SK-N-SH (cell line): Measurements from ENCODE around the gene IRAK4. TPM values are rescaled to one million over a fixed set of nuclear protein-coding genes. Genes with fewer than 3 reads are reported as not detected.

ENCODE experiments used
- CTCF ChIA-PET: fragments of 300-600, 350-600 bp; formaldehyde crosslinking; extraction: SDS; loops from one replicate; lab custom pipeline; 2021; lab: Yijun Ruan, JAX
- POLR2A ChIA-PET: fragments of 350-600 bp; sonication (Branson Sonifier 250); formaldehyde crosslinking; extraction: SDS; loops from one replicate; lab custom pipeline; 2020; ENCODE audit warnings: antibody characterized with exemption, inconsistent platforms; lab: Yijun Ruan, JAX
- DNase-seq: peaks from one replicate; pipeline ENCODE4 v3.0.0; 2012
- H2AFZ ChIP-seq: fragments of 200-600 bp; sonication (generic); 2 replicates; pipeline ENCODE4 v1.8.1; 2016; ENCODE audit warnings: antibody characterized with exemption, mild to moderate bottlenecking, low read depth
- H3F3A ChIP-seq: fragments of 200-600 bp; sonication (generic); replicated peaks from 2 replicates; pipeline ENCODE3; 2016; ENCODE audit warnings: antibody characterized with exemption, mild to moderate bottlenecking; ENCODE audit not compliant: insufficient read depth
- H3K27ac ChIP-seq, 2 experiments: fragments of 200-500 bp in 1 of 2; fragments of 200-600 bp in 1 of 2; sonication (Bioruptor generic) in 1 of 2; sonication (generic), shearing (Covaris generic) in 1 of 2; 2 replicates each; pipeline versions ENCODE4 v1.5.1 to v1.6.1; 2014 to 2016; ENCODE audit warnings: low read depth in 2 of 2, inconsistent platforms in 1 of 2, low read length in 1 of 2, mild to moderate bottlenecking in 1 of 2, mixed read lengths in 1 of 2
- H3K27me3 ChIP-seq: fragments of 200-600 bp; sonication (generic), shearing (Covaris generic); 2 replicates; pipeline ENCODE4 v1.6.1; 2016; ENCODE audit warnings: mixed run types; ENCODE audit not compliant: insufficient read depth
- H3K36me3 ChIP-seq, 2 experiments: fragments of 200-500 bp in 1 of 2; fragments of 200-600 bp in 1 of 2; sonication (Bioruptor generic) in 1 of 2; sonication (generic) in 1 of 2; replicated peaks in 1 of 2; 2 replicates each; pipeline versions ENCODE3 to v1.5.1; 2014 to 2016; ENCODE audit warnings: low read length in 1 of 2, mild to moderate bottlenecking in 1 of 2; ENCODE audit not compliant: insufficient read depth in 2 of 2, control insufficient read depth in 1 of 2
- H3K4me1 ChIP-seq, 2 experiments: fragments of 200-500 bp in 1 of 2; fragments of 200-600 bp in 1 of 2; sonication (Bioruptor generic) in 1 of 2; sonication (generic), shearing (Covaris generic) in 1 of 2; 2 replicates each; pipeline versions ENCODE4 v1.5.1 to v1.6.1; 2014 to 2016; ENCODE audit warnings: low read depth in 1 of 2, low read length in 1 of 2, mixed run types in 1 of 2; ENCODE audit not compliant: insufficient read depth in 2 of 2, control insufficient read depth in 1 of 2
- H3K4me2 ChIP-seq: fragments of 200-600 bp; sonication (generic), shearing (Covaris generic); 2 replicates; pipeline ENCODE4 v1.6.1; 2017; ENCODE audit warnings: mixed run types
- H3K4me3 ChIP-seq, 2 experiments: fragments of 200-500 bp in 1 of 2; fragments of 200-600 bp in 1 of 2; sonication (Bioruptor generic) in 1 of 2; sonication (generic), shearing (Covaris generic) in 1 of 2; 2 replicates each; pipeline versions ENCODE4 v1.5.1 to v1.8.1; 2014 to 2016; ENCODE audit warnings: low read depth in 2 of 2, inconsistent platforms in 1 of 2, low read length in 1 of 2, mild to moderate bottlenecking in 1 of 2, mixed read lengths in 1 of 2, moderate library complexity in 1 of 2
- H3K79me2 ChIP-seq: fragments of 200-600 bp; sonication (generic); 2 replicates; pipeline ENCODE4 v1.8.1; 2017; ENCODE audit warnings: mild to moderate bottlenecking; ENCODE audit not compliant: insufficient read depth
- H3K9ac ChIP-seq: fragments of 200-600 bp; sonication (generic); 2 replicates; pipeline ENCODE4 v1.6.1; 2017; ENCODE audit warnings: mixed run types
- H3K9me2 ChIP-seq: fragments of 200-600 bp; sonication (generic); 2 replicates; pipeline ENCODE4 v1.6.1; 2017; ENCODE audit warnings: mixed run types
- H3K9me3 ChIP-seq: fragments of 200-600 bp; sonication (generic); 2 replicates; pipeline ENCODE4 v1.6.1; 2017; ENCODE audit warnings: mixed run types, mild to moderate bottlenecking, moderate library complexity
- H4K20me1 ChIP-seq: fragments of 200-600 bp; sonication (generic); 2 replicates; pipeline ENCODE4 v1.6.1; 2017; ENCODE audit warnings: mild to moderate bottlenecking, mixed run types; ENCODE audit not compliant: insufficient read depth
- CTCF ChIP-seq: fragments of 200-600 bp; sonication (generic); IDR thresholded peaks from 2 replicates; pipeline ENCODE4 v1.6.1; 2017; ENCODE audit warnings: antibody characterized with exemption, mild to moderate bottlenecking, moderate library complexity
- EZH2phosphoT487 ChIP-seq: fragments of 200-600 bp; sonication (generic); IDR thresholded peaks from 2 replicates; pipeline ENCODE4 v1.6.1; 2017; ENCODE audit warnings: low read depth, mixed run types, mild to moderate bottlenecking, antibody characterized with exemption, moderate library complexity, borderline replicate concordance
- GABPA ChIP-seq: IDR thresholded peaks from 2 replicates; pipeline ENCODE4 v1.4.0; 2012; ENCODE audit warnings: low read depth, mild to moderate bottlenecking
- IRF3 ChIP-seq: fragments of 150-350 bp; IDR thresholded peaks from 2 replicates; pipeline ENCODE4 v1.6.1; 2016; ENCODE audit warnings: mild to moderate bottlenecking, low read depth, low read length
- MEF2A ChIP-seq: IDR thresholded peaks from 2 replicates; pipeline ENCODE4 v1.4.0; 2012; ENCODE audit warnings: low read depth, borderline replicate concordance
- NRF1 ChIP-seq: IDR thresholded peaks from 2 replicates; pipeline ENCODE4 v1.6.1; 2012; ENCODE audit warnings: low read depth, mild to moderate bottlenecking, low read length
- RCOR1 ChIP-seq: fragments of 150-350 bp; IDR thresholded peaks from 2 replicates; pipeline ENCODE4 v1.6.1; 2017; ENCODE audit warnings: antibody characterized with exemption, low read length
- REST ChIP-seq: IDR thresholded peaks from 2 replicates; pipeline ENCODE4 v1.6.1; 2012; ENCODE audit warnings: mild to moderate bottlenecking, low read depth, low read length, moderate library complexity
- SIN3A ChIP-seq: IDR thresholded peaks from 2 replicates; pipeline ENCODE4 v1.6.1; 2012; ENCODE audit warnings: low read depth, mild to moderate bottlenecking, low read length, moderate library complexity, borderline replicate concordance
- SMC3 ChIP-seq: IDR thresholded peaks from 2 replicates; pipeline ENCODE4 v1.6.1; 2012; ENCODE audit warnings: low read depth, low read length, improper control_type of control experiment
- TAF1 ChIP-seq: IDR thresholded peaks from 2 replicates; pipeline ENCODE4 v1.6.1; 2012; ENCODE audit warnings: low read depth, mild to moderate bottlenecking, low read length, moderate library complexity, borderline replicate concordance
- TEAD4 ChIP-seq: IDR thresholded peaks from 2 replicates; pipeline ENCODE4 v1.4.0; 2012; ENCODE audit warnings: mild to moderate bottlenecking, borderline replicate concordance; ENCODE audit not compliant: insufficient read depth
- WGBS: methylation state at CpG from one replicate; pipeline ENCODE4 v1.1.6; 2017; ENCODE audit warnings: low lambda C conversion rate; 5-methylcytosine and 5-hydroxymethylcytosine counted together
- polyA plus RNA-seq, 3 experiments: library from polyadenylated mRNA; depleted of rRNA; stranded (reverse); fragments of >200 nt; gene quantifications; 2 replicates each; pipeline ENCODE4 v1.2.3, GENCODE V29; 2012

The IRAK4 gene
- polyA plus RNA-seq, 1 of the 3 experiments (the other 2 are of a cell fraction): 5.1 TPM

GRCh38 chr12:43760396-43760795, 1.6 kb downstream of the IRAK4 start:
- H3K9ac ChIP-seq: no peak overlapping the region
- H3K79me2 ChIP-seq: peaks cover 21% of the 10 kb centered on the region
- H2AFZ ChIP-seq: no peak overlapping the region
- 91% methylated on average over 2 of the region's 2 CpGs for WGBS
- no peaks in the 10 kb centered on the region for H3K9me3 ChIP-seq
- no peak for TF ChIP-seq SMC3
- TF ChIP-seq SIN3A: no peak
- no peak for TF ChIP-seq TEAD4
- no peak for TF ChIP-seq MEF2A
- no peak for TF ChIP-seq TAF1
- TF ChIP-seq CTCF: no peak
- no peak for TF ChIP-seq GABPA
- TF ChIP-seq IRF3: no peak
- no peak for TF ChIP-seq NRF1
- no peak for TF ChIP-seq REST
- no peak for TF ChIP-seq EZH2phosphoT487
- TF ChIP-seq RCOR1: no peak
- no peak for DNase-seq
- no peaks in the 10 kb centered on the region for H3K27me3 ChIP-seq
- peak overlapping the region; percentile 87 for H3K4me2 ChIP-seq
- H3K4me3 ChIP-seq: peak overlapping the region in 1 of 2 experiments; percentile 89; a peak in 1 of 4 replicates
- H3K9me2 ChIP-seq: no peaks in the 10 kb centered on the region
- no peaks in the 10 kb centered on the region for H4K20me1 ChIP-seq
- no peak overlapping the region for H3K27ac ChIP-seq
- H3F3A ChIP-seq: no peaks in the 10 kb centered on the region
- peaks cover 6 to 10% of the 10 kb centered on the region in 2 experiments; a peak in 3 of 4 replicates for H3K4me1 ChIP-seq
- POLR2A ChIA-PET: no interaction called here
- CTCF ChIA-PET: interaction anchor here (1.2 to 3.9 kb wide), 2 partner anchors 16 to 122 kb away, joined by 4 to 34 read pairs; no protein-coding TSS in a partner anchor
- peaks cover 0 to 5% of the 10 kb centered on the region in 2 experiments for H3K36me3 ChIP-seq
